ENCODE measurements around the gene GGCX. TPM values are rescaled to one million over a fixed set of nuclear protein-coding genes. Genes with fewer than 3 reads are reported as not detected.

The GGCX gene
- total and polyA plus RNA-seq, 2 of the 13 experiments (the other 11 are each of a cell fraction or from before 2014, with no cell fraction given), result 72.5 to 103 TPM

DNA sequence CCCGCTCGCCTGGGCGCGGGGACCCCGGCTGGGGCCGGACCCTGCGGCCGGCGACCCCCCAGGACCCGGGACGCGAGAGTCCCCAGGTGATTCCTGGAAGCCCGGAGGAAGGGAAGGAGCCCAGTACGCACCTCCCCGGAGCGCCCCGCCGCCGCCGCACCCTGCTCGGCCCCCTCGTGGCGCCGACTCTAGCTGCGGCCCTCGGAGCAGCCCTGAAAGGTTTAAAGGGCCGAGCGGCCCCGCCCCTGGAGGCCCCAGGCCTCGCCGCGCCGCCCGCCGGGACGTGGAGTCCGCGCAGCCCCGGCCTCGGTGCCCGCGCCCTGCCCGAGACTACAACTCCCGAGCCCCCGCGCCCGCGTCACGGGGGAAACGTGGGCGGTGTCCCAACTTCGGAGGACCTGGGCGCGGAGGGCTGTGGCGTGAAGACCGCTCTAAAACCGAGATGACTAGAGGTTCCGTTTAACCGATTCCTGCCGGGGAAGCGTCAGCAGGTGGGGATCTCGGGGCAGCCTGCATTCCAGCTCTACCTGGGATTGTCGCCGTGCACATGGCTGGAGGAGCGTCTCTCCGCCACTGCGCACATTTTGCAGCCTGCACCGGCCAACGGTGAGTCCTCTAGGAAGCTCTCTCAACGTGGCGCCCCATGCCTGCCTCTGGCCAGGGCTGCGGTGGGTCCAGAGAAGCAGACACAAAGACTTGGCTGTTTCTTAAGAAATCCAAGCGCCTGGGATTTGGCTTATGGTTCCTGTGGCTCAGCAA lies 41.4 kb upstream of the GGCX start, which contains the start of gene TMEM150A (continued):
- TF ChIP-seq ZHX2 (IDR thresholded peaks at IDR 0.05; ENCODE audit: low read depth) (peak; percentile 73; the same call in 1 of the 2 replicates), ZHX2 (CRISPR knock-in tag; IDR thresholded peaks at IDR 0.05; ENCODE audit: borderline replicate concordance) (peak; percentile 79; the same call in 1 of the 2 replicates), AGO2 (optimal IDR thresholded peaks at IDR 0.05; ENCODE audit: low read depth, low read length) (peak; percentile 80), JUNB (CRISPR knock-in tag; IDR thresholded peaks at IDR 0.05; ENCODE audit: borderline replicate concordance) (no peak), SALL2 (CRISPR knock-in tag; IDR thresholded peaks at IDR 0.05) (no peak), ARNT2 (CRISPR knock-in tag; IDR thresholded peaks at IDR 0.05; ENCODE audit: low read depth) (peak; percentile 96), GATA4 (IDR thresholded peaks at IDR 0.05; ENCODE audit: borderline replicate concordance, low read depth) (peak; percentile 84; the same call in 1 of the 2 replicates), HNF4A (CRISPR knock-in tag; IDR thresholded peaks at IDR 0.05) (no peak; the same call in 1 of the 2 replicates), RXRA (CRISPR knock-in tag; IDR thresholded peaks at IDR 0.05) (peak; percentile 34), MTA3 (CRISPR knock-in tag; IDR thresholded peaks at IDR 0.05) (no peak), SYNCRIP (IDR thresholded peaks at IDR 0.05; ENCODE audit: insufficient read depth, low read depth, low read length) (no peak), ZNF430 (CRISPR knock-in tag; IDR thresholded peaks at IDR 0.05) (peak; percentile 22; the same call in 1 of the 2 replicates), PCBP1 (IDR thresholded peaks at IDR 0.05; ENCODE audit: borderline replicate concordance, low read depth, low read length) (no peak), BHLHE40 (IDR thresholded peaks at IDR 0.05; ENCODE audit: low read length) (no peak), ZNF550 (CRISPR knock-in tag; IDR thresholded peaks at IDR 0.05; ENCODE audit: borderline replicate concordance) (no peak), ZNF572 (CRISPR knock-in tag; IDR thresholded peaks at IDR 0.05) (no peak), MED13 (CRISPR knock-in tag; IDR thresholded peaks at IDR 0.05) (no peak), SMAD9 (CRISPR knock-in tag; IDR thresholded peaks at IDR 0.05) (no peak), HNRNPL (IDR thresholded peaks at IDR 0.05; ENCODE audit: low read depth, low read length) (0 out of 2 replicates have a peak, but pooled peaks have one; percentile 9), GLMP (CRISPR knock-in tag; IDR thresholded peaks at IDR 0.05; ENCODE audit: borderline replicate concordance) (no peak), ZNF644 (CRISPR knock-in tag; IDR thresholded peaks at IDR 0.05; ENCODE audit: low read depth) (no peak)
- TF ChIP-seq, protein P1, sequence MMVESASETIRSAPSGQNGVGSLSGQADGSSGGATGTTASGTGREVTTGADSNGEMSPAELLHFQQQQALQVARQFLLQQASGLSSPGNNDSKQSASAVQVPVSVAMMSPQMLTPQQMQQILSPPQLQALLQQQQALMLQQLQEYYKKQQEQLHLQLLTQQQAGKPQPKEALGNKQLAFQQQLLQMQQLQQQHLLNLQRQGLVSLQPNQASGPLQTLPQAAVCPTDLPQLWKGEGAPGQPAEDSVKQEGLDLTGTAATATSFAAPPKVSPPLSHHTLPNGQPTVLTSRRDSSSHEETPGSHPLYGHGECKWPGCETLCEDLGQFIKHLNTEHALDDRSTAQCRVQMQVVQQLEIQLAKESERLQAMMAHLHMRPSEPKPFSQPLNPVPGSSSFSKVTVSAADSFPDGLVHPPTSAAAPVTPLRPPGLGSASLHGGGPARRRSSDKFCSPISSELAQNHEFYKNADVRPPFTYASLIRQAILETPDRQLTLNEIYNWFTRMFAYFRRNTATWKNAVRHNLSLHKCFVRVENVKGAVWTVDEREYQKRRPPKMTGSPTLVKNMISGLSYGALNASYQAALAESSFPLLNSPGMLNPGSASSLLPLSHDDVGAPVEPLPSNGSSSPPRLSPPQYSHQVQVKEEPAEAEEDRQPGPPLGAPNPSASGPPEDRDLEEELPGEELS (CRISPR knock-in tag; IDR thresholded peaks at IDR 0.05), result peak; percentile 28; the same call in 1 of the 2 replicates

Measured in HepG2 (cell line).